ENCODE results near the gene BEND6.

DNA sequence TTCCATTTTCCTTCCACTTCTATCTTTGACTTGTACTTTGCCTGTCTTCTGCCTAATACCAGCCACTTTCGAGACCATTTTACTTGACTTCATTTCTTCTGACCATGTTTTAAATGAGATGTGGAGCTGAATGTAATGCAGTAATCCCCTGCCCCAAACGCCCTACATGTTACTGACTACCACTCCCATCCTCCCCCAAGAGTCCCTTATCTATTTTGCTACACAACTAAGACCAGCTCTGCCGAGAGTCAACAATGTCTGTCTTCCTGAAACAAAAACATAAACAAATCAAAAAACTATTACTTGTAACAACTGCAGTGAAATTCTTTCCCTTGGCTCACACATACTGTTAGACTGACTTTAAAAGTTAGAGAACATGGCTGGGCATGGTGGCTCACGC, 64.5 kb downstream of the BEND6 start:
- TF ChIP-seq BRCA1 (IDR thresholded peaks at IDR 0.05; ENCODE audit: low read depth, low read length) (no peak), NFIC (IDR thresholded peaks at IDR 0.05; ENCODE audit: low read depth, low read length) (no peak)
